H4 (cell line): ENCODE data around the gene CAMSAP2. TPM values are rescaled to one million over a fixed set of nuclear protein-coding genes. Genes with fewer than 3 reads are reported as not detected.
"Not testable (repeated sequence)": the region's sequence is repeated elsewhere in the genome, so short reads cannot be mapped to it uniquely, and the experiment has no call there.

Experiments used
- DNase-seq: peaks from one replicate; pipeline ENCODE4 v3.0.0-alpha.2; 2015; ENCODE audit warnings: low spot score
- total RNA-seq: library from RNA; depleted of rRNA; stranded (reverse); fragments of >200 nt; shearing (Covaris generic); gene quantifications from 2 replicates; pipeline ENCODE4 v1.2.3, GENCODE V29; 2014

CAMSAP2 gene
- total RNA-seq, 1 experiment from 2014 or later, result 19.5 TPM

DNA sequence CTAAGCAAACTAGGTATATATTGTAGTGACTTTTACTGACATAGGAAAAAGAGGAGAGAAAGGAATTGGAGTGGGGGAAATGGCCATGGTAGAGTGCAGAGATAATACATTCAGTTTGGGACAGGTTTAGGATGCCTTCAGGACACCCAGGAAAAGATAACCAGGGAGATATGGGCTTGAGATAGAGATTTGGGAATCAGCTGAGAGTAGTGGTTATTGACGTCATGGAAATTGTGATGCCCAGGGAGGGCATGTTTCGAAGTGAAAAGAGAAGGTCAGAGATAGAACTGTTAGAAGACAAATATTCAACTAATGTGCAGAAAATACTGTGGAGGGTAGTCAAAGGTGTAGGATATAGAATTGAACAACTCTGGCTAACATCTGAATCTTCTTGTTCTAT is 40.6 kb downstream of the CAMSAP2 start:
- no peak for DNase-seq

DNA sequence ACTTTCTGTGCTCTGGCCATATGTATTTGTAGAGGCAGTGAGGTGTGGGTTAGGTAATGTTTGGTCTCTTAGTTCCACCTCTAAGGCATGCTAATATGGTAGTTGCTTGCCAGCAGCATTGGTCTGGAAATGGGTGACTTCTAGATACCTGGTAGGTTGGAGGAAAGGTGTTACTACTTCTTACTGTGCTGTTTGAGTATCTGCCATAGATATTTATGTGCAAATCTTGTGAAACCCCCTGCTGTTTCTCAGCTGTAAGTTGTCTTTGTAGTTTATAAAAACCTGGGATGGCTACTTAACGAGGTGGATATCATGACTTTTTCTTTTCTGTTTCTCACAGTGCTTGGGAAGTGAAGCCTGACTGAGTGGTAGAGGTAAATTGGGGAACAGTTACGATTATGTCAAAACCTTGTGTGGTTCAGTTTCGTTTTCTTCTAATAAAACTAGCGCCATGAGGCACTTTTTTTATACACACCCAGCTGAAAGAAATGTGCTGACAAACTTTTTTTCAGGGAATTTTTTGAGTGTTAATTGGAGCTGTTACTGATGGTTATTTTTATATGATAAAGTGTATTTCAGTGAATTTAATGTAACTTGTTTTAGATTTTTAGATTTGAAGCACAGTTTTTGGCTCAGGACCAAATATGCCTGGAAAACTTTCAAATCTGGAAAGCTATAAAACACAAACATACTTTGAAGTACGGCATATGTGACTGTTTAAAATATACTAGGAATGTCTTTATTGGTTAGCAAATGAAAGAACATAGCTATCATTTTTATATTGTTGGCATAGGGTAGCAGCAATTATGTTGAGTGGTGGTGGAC is 42.1 kb downstream of the CAMSAP2 start:
- DNase-seq, result no peak

DNA sequence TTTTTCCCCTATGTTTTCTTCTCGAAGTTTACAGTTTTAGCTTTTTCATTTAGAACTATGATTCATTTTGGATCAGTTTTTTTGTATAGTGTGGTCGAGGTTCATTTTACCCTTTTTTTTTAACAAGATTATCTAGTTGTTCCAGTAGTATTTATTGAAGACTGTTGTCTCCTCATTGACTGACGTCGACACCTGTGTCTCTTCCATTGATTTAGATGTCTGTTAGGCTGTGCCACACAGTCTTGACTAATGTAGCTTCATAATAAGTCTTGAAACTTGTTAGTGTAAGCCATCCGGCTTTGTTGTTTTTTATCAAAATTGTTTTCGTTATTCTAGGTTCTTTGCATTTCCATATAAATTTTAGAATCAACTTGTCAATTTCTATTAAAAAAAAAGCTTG is 45.2 kb downstream of the CAMSAP2 start:
- no peak for DNase-seq

DNA sequence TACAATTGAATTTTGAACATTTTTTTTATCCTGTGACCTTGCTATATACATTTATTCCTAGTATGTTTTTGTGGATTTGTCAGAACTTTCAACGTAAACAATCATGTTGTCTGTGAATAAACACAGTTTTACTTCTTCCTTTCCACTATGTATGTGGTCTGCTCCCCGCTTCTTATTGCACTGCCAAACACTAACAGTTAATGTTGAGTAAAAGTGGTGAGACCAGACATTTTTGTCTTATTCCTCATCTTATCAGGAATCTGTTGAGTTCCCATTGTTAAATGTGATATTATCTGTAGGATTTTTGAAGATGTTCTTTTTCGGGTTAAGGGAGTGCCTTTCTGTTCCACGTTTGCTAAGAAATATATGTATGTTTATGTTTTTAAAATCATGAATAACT is 45.9 kb downstream of the CAMSAP2 start:
- DNase-seq, result no peak

DNA sequence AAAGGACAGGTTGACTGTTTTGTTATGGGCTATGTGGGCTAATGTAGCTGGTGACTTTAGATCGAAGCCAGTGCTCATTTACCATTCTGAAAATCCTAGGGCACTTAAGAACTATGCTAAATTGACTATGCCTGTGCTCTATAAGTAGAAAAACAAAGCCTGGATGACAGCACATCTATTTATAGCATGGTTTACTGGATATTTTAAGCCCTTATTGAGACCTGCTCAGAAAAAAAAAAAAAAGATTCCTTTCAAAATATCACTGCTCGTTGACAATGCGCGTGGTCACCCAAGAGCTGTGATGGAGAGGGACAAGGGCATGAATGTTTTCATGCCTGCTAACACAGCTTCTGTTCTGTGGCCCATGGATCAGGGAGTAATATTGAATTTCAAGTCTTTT is 48.1 kb downstream of the CAMSAP2 start:
- DNase-seq, result no peak

DNA sequence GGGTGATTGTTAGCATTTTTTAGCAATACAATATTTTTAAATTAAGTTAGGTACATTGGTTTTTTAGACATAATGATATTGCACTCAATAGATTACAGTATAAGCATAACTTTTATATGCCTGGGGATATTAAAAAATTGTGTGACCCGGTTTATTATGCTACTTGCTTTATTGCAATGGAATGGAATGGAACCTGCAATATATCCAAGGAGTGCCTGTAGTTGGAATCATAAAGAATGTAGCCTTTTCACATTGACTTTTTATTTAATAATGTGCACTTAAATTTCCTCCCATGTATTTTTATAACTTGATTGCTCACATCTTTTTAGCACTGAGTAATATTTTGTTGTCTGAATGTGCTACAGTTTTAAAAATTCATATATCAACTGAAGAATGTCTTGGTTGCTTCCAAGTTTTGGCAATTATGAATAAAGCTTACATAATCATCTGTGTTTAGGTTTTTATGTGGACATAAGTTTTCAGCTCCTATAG is 49.2 kb downstream of the CAMSAP2 start:
- no peak for DNase-seq

DNA sequence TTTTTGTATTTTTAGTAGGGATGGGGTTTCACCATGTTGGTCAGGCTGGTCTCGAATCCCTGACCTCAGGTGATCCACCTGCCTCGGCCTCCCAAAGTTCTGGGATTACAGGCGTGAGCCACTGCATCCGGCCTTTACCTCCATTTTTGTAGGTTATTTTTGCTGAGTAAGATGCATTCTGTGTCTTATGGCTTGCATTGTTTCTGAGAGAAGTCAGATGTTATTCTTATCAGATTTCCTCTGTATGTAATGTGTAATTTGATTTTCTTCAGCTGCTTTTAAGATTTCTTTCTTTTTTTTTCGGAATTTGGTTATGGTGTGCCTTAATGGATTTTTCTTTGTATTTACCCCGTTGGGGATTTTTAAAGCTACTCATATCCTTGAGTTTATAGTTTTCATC is 52.3 kb downstream of the CAMSAP2 start:
- not testable (repeated sequence) for DNase-seq

DNA sequence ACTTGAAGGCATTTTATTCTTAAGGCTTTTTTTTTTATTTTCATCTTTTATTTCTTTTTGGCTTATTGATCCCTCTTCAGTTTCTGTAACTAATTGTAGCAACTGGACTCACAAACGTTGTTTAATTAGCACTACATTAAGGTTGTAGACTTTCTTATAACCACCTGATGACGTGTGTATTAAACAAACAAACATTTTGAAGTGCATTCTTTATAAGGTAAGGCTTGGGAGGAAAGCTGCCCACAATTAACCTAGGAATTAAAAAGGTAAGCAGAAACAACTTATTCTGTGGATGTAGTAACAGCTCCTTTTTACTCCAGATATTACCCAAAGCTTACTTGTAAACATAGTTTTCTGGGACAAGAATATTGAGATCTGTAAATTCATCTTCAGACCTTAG is 55.0 kb downstream of the CAMSAP2 start:
- DNase-seq, result no peak

DNA sequence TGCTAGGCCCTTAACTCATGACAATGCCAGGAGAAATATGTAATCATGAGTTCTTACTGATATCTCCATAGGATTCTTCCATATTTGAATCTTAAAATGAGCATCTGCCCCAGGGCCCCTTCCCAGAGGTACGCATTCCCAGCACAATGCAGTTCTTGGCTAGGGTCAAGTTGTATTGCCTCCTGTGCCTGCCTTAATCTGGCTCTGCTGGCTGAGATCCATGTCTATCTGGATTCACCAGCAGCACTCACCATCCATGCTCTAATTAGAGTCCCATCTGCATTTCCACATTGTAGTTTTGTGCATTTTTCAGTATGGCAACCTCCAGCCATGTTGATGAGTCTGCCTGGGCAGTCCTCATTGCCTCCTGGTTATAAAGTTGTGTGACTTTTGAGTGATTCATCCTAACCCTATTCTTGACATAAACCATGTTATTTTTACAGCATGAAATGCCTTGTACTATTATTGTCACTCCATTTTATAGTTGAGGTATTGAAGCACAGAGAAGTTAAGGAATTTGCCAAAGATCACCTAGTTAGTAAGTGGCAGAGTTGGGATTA is 55.9 kb downstream of the CAMSAP2 start:
- no peak for DNase-seq

DNA sequence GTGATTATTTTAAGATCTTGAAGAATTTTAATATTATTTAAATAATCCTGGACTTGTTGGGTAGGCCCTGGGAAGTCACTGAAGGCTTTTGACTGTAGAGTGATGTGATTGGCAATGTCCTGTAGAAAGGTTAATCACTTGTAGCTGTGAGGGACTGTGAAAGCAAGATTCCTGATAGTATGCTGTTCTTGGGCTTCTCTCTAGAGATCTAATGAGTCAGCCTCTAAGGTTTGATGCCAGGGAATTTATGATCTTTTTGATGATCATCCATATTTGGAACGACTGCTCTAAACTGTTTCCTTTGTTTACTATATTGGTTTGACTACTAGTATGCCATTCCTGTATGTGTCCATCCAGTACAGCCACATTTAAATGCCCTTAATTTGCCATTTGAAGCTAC is 56.5 kb downstream of the CAMSAP2 start:
- DNase-seq, result no peak

DNA sequence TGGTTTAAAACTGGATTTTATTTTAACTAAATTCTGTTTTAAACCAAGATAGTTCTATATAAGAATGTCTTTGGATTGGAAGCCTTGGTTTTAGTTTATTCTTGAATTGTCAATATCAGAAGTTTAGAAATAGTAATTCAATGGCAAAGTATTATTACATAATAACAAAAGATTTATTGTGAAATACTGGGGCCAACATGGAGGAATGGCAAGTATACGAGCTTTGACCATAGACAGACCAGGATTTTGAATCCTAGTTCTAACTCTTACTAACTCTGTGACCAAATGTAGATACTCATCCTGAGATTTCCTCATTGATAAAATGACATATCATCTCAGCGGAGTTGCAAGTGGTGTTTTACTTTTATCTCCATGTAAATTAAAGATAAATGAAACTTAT is 63.3 kb downstream of the CAMSAP2 start:
- DNase-seq, result no peak

DNA sequence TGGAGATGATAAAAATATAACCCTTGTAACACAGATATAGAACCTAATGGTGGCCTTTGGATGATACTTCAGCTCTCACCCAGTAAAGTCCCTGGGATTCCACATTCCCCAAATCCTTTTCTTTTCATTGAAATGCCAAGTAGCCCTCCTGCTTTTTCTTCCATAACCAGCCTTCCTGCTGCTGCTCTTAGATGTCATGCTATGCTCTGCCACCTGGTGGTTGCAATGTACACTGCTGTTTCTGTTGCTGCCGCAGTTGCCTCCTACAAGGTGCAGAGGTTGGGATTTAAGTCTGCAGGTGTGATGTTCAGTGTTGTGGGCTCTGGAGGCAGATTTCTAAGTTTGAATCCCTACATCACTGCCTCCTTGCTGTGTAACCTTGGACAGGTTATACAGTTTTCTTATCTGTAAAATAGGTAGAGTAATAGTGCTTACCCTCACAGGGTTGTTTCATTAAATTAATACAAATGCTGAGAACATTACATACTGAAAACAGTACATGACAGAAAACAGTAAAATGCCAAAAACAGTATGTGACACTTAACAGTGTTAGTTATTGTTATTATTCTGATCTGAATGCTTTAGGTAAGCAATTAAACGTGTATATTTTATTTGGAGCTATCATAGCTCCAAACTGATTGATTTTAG is 64.3 kb downstream of the CAMSAP2 start:
- peak; percentile 67 for DNase-seq

DNA sequence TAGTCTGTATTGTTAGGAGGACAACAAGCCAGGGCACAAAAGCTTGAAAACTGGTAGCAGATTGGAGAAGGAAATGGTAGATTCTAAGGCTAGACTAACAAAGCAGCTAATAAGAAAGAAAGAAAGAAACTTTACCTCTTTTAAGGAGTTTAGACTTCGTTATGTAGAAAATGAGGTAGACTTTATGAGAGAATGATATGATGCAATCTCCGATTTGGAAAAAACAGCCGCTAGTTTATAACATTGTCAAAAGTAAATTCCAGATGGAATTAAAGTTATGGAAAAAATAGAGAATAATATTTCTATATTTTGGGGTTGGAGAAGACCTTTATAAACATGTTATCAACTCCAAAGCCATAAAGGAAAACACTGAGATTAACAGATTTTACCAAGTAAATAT is 67.0 kb downstream of the CAMSAP2 start:
- no peak for DNase-seq

DNA sequence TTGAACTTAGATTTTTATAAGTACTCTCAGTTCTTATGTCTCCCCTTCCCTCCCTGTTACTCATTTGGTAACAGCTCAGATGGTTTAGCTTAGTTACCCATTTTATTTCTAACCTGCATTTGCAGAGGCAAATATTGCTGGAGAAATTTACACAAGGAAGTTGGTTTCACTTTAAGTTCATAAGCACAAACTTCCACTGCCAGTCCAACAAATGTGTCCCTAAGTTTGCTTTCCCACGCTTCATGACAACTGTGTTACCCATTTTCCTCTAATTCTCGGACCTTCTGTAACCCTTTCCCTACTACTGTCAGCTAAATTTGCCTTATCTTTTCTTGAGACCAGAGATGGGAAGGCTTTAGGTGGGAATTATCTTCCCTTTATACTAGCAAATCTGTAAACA is 70.2 kb downstream of the CAMSAP2 start:
- DNase-seq, result no peak

DNA sequence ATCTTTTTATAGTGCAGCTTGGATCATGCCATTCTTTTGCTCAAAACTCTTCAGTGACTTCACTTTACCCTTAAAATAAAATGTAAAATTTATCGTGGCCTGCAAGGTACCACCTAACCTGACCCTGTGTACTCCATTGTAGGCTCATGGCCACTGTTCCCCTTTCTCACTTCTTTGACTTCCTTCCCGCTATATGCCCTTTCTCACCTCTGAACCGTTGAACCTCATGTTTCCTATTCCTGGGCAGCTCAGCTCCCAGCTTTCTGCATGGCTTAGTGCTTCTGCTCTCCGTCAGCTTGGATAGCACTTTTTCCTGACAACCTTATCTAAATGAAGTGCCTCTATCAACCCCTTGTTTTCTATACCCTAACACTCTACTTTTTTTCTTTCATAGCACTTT is 73.0 kb downstream of the CAMSAP2 start:
- DNase-seq, result no peak

DNA sequence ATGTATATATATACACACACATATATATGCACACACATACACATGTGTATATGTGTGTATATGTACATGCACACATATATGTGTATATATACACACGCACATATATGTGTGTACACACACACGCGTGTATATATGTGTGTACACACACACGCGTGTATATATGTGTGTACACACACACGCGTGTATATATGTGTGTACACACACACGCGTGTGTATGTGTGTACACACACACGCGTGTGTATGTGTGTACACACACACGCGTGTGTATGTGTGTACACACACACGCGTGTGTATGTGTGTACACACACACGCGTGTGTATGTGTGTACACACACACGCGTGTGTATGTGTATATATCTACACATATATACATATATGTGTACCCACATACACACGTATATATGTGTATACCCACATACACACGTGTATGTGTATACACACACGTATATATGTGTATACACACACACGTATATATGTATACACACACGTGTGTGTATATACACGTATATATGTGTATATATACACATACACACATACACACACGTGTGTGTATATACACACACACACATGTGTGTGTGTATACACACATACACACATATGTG is 78.0 kb downstream of the CAMSAP2 start:
- DNase-seq, result not testable (repeated sequence)

DNA sequence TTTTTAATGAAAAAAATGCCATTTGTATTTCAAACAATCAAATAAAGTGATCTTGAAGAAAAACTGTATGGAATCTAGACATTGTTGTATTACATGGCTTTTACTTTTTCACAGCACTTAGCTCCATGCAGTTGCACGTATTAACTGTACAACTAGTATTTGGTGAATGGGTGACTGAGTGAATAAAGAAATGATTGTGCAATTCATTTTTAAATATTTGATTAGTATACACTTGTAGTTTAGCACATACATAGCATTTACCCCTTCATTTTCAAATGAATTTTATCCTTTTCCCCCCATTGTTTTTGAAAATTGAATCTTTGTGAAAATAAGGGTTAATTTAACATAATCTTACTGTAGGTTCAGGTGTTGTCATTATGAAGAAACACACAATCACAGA is 79.6 kb downstream of the CAMSAP2 start:
- DNase-seq, result no peak

DNA sequence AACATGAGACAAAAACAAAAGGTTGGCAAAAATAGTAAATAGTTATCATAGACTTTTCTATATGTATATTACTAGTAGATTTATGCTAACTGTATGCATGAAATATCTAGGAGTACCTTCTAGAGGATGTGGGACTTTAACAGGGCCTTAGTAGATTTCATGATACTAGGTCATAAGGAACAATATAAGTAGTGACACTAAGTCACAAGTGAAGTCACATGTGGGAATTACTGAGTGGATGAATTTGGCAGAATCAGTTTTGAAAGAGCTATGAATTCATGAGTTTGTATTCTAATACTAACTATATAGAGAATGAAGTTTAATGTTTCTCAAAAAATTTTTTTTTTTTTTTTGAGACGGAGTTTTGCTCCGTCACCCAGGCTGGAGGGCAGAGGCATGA is 81.0 kb downstream of the CAMSAP2 start:
- no peak for DNase-seq

DNA sequence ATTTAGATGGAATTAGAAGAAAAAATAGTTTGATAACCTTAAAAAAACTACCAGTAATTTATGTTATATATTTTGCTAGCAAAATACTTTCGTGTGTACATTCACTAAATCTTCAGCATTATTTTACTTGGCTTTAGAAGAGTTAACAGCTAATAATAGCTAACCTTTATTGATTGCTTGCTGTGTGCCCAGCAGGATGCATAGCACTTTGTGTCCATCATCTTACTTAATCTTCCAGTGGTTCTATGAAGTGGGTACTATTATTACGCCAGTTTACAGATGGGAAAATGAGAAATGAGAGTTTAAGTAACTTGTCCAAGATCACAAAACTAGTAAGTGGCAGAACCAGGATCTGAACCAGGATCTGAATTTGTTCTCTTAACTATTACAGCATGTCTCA is 92.4 kb downstream of the CAMSAP2 start:
- DNase-seq, result no peak

DNA sequence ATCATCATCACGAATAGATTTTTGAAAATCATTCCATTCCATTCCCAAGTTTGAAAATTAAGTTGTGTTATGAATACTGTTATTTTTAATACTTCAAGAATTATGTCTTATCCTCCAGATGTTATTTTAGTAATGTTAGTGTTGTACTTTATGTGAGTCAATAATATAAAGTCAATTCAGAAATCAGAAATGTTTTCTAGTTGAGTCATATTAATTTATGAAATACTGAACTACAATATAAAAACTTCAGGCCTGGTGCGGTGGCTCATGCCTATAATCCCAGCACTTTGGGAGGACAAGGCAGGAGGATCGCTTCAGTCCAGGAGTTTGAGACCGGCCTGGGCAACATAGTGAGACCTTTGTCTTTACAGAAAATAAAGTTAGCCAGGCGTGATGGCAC is 95.7 kb downstream of the CAMSAP2 start:
- no peak for DNase-seq

DNA sequence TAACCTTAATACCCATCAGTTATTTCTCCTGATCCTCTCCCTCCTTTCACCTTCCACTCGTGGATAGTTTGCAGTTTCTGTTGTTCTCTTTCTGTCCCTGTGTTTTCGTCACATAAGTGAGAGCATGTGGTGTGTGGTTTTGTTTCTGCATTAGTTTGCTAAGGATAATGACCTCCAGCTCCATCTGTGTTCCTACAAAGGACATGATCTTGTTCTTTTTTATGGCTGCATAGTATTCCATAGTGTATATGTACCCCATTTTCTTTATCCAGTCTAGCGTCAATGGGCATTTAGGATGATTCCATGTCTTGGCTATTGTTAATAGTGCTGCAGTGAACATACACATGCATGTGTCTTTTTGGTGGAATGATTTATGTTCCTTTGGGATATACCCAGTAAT is 97.5 kb downstream of the CAMSAP2 start:
- no peak for DNase-seq

DNA sequence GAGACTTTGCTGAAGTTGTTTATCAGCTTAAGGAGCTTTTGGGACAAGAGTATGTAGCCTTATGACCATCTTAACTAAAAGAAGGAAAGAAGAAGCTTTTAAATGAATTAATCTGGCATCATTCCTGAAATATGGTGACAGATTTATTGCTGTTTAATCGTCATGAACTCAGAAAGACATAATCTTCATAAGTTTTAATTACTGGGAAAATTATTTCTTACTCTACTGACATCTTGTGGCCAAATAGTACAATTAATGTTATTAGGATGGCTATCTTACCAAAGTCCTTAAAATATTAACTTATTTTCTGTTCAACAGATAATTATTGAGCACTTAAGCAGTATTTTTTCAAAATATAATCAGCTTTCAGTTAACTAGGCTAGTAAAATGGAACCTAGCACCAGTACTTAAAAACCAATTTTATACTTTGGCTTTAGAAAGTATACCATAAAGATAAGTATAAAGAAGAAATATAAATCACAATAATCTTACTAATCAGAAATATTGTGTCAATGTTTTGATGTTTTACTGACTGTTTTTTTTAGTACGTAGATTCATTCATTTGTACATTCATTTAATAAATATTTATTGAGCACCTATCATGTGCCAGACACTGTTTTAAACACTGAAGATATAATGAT is 99.4 kb downstream of the CAMSAP2 start:
- no peak for DNase-seq
